Activated CD4-positive, alpha-beta T cell treated with anti-CD3 and anti-CD28 coated beads, Interleukin-2, amount 50 U/mL, for 16 hours (primary cell): Measurements from ENCODE around the gene PAK1.

Experiments used
- DNase-seq: peaks from one replicate; pipeline ENCODE4 v3.0.0-alpha.2; 2020

Gene PAK1

DNA sequence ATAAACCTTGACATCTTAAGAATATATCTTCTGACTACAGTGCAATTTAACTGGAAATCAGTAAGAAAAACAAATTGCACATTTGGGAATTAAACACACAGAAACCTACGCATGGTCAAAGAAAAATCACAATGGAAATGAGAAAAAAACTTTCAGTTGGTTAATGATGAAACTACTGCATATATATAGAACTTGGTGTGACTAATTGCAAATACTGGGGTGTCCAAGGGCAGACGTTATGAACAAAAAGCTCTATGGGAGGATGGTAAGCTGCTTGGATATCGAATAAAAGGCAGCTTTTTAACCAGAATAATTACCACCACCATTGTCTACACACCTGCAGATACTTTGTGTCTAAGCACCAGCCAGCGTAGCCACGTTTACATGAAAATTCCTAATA, 173.2 kb downstream of the PAK1 start:
- DNase-seq: no peak

DNA sequence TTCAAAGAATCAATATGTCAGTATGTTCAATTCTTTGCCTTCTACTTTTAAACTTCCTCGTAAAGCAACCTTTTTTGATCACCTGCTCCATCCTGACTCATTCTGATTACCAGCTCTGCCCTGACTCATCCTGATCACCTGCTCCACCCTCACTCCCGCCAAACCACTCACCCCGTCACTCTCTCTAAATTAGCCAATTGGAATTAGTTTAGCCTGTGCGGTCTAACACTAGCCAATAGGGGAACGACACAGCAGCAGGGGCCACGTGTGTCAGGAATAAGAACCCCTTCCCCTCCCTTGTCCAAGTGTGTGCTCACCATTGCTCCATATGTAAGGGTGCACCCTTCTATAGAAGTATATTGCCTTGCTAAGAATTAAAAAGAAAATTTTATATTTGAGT, 173.9 kb downstream of the PAK1 start:
- DNase-seq: peak; percentile 25

DNA sequence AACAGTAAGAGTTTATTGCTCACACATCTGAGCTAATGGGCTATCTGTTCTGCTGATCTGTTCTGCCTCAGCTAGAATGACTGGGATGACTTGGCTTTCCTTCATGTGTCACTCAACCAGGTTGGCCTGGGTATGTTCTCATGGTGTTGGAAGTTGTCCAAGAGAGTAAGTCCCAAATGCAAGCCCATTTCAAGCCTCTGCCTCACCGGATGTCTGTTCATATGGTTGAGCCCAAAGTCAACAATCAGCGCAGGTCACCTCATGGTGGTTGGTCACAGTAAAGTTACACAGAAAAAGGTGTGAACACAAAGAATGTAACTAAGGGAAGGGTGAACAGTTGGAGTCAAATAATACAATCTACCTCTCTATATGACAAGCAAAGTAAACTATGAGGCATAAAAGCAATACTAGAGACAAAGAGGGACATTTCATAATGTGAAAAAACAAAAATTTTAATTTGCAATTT, 174.3 kb downstream of the PAK1 start:
- DNase-seq: no peak

DNA sequence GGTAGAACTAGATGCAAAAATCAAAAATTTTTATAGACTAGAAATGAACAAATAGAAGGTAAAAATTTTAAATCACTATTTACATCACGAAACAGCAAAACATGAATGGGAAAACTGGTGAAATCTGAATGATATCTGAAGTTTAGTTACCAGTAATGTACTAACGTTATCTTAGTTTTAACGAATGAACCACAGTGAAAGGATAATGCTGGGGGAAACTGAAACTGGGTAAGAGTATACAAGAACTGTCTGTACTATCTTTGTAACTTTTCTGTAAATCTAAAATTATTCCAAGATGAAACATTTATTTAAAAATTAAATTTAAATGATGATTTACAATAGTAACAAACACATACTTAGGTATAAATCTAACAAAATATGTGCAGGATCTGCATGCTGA, 179.9 kb downstream of the PAK1 start:
- no peak for DNase-seq

DNA sequence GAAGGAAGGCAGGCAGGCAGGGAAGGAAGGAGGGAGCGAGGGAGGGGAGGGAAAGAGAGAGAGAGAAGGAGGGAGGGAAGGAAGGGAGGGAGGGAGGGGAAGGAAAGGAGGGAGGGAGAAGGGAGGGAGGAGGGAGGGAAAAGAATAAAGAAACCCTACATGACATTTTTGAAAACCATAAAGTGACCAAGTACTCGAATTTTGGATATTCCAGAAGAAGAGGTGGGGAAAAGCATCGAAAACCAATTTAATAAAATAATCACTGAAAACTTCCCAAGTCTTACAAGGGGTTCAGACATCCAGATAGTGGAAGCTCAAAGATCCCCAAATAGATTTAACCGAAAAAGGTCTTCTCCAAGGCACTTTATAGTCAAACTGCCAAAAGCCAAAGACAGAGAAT, 184.2 kb downstream of the PAK1 start:
- DNase-seq: no peak

DNA sequence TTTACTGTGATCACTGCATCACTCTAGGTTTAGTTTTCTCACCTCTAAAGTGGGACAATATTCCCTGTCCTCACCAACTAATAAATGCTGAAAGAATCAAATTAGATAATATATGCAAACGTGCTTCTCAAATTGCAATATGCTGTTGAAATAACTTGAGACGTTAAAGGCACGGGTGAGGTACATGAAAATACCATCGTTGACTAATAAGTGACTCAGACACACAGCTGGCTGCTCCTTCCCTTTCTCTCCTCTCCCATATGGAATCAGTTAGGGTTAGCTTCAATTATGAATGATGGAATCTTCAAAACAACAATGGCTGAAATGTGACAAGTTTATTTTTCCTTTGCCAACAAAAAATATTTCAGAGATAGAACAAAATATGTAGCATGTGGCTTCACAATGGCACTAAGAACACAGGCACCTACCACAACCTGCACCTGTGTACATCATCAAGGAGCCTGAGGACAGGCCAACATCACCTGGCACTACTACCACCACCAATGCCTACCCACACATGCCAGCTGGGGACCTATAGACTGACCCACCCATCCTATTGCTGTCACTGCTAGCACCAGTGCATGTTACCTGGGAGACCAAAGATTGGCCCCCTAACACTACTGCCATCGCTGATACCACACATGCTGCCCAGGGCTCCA, 186.2 kb downstream of the PAK1 start:
- no peak for DNase-seq

DNA sequence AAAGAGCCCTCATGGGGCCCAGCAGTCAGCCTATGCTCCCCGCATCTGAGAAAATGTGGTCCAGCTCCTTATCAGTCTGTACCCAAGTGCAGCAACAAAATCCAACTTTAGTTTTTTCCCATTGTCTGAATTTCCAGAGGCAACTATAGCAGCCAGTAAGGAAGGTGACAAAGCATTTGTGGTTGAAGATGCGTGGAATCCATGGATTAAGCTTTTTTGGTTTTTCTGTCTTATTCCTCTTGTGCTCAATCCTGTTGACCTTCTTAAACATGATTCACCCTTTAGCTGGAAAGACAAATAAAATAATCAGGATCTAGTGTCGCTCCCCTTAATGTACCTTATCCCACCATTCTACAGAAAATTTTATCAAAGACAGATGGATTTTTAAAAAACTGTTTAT, 186.8 kb downstream of the PAK1 start:
- no peak for DNase-seq

DNA sequence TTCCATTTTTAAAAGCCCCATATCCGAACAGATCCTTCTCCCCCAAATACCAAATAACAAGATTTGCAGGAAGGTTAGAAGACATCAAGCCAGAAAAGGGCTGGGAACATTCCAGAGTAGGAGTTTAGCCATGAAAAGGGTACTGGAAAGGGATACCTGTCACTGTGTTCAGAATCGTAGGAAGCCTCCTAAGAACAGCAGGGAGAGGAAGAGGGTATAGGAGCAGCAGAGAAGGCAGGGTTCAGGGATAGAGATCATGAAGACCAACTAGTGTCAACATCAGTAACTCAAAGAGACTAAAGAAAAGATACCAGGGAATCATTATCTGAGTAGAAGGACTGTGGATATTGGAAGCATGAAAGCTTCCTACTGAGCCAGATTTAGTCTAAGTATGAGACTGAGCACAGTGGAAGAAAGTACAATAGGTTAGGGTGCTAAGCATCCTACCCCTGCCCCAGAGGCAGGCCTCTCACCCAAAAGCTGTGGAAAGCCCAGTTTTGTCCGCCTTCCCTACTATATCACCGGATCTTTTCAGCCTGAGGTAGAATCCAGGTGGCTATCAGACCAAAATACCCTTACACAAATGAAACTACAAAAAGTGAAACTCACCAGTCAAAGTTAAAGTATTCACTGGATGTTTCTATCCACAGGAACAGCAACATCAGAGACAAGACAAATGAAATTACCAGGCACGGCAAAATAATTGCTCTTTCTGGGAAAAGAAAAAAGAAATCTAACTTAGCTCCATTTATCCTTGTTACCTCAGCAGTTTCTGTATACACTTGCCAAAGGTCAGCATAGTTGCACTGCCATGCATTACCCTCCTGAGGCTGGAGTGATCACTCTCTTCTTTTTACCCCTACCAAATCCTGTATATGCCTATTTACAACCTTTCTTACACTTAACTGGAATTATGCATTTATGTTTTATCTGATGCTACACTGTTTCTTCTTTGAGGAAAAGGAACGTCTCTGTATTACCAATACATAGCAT, 189.1 kb downstream of the PAK1 start:
- no peak for DNase-seq

DNA sequence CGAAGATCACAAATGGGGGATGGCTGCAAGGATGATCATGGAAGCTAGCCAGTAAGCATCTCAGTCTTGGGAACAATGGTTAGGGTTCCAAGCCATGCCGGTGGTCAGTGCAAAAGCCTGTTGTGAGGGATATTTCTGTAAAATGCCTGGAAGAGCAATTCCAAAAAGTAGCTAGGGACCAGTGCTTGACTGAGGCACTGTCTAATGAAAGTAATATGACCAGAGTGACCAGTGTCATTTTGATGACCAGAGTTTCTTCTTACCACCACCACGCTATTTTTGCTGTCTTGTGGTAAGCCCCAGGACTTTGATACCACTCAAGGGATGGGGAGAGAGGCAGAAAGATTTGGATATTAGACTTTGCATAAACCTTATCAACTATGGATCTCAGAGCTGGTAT, 190.8 kb downstream of the PAK1 start:
- no peak for DNase-seq

DNA sequence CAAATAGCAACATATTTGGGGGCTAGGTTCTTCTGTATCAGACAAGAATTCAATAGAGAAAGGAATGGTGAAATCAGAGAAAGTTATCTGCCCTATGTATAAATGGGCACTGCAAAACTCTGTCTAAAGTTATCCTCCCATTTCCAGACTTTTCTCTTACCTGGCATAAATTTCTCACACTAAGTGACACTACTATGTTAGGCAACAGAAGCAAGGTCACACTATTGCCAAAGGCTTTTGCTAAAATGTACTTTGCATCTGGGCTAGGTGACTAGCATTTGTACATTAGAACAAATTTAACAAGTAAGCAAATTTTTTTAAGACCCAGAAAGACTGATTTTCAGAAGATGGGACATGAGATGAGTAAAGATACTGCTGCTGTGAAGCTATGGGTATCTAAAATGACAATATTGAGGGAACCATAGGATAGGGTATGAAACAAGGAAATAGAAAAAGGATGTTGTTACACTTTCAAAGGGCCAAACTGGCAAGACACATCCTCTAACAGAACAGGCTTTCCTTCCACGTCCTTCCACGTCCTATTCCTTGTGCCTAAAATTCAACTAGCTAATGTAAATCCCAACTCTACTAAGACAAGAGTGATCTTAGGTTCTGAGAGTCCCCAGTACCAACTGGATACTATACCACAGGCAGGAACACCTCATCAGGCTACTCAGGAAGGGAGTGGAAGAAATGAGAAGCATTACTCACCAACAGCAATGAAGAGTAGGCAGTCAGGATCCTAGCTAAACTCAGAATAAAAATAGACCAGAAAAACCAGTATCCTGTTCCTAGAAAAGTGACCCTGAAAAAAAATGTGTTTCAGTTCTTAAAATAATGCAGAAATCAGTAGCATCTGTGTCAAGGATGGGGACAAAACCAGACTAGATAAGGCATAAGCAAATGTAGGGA, 195.0 kb downstream of the PAK1 start:
- DNase-seq: no peak

DNA sequence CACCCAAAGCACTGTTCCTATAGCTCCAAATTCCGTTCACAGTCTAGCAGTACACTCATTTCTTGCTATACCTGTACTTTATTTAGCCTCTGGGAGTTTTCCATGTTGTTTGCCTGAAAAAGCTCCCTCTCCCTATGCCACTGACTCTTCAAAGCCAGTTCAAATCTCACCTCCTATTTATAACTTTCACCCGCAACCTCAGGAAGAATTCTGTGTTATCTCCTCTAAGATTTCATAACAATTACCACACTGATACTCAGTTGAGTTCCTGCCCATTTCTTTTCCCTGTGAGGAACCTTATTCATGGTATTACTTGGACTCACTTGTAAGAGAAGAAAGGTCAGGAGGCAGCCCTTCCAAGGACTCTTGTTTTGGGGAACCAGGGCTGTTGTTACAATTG, 197.6 kb downstream of the PAK1 start:
- DNase-seq: no peak
